Stimulated activated memory B cell treated with anti-CD40 and anti-IgM and Interleukin-4, amounts not matched to agents 10 μg/mL and 1 μg/mL and 100 μg/mL, for 72 hours (primary cell): ENCODE measurements around the gene SPRY1.

Source experiments
- ATAC-seq: fragments of 150-1000 bp; cut with Tn5 transposase; 2 replicates; pipeline ENCODE4 v1.10.0; 2021
- H3K27ac Mint-ChIP-seq: one replicate; pipeline ENCODE4 v1.8.0; 2022; ENCODE audit warnings: mild to moderate bottlenecking, mixed read lengths
- H3K27me3 Mint-ChIP-seq: one replicate; pipeline ENCODE4 v1.8.0; 2022; ENCODE audit warnings: mixed read lengths
- H3K36me3 Mint-ChIP-seq: one replicate; pipeline ENCODE4 v1.8.0; 2022; ENCODE audit warnings: mixed read lengths
- H3K4me1 Mint-ChIP-seq: one replicate; pipeline ENCODE4 v1.8.0; 2022; ENCODE audit warnings: mixed read lengths
- H3K4me3 Mint-ChIP-seq: one replicate; pipeline ENCODE4 v1.8.0; 2022; ENCODE audit warnings: mild to moderate bottlenecking, moderate library complexity, mixed read lengths
- H3K9me3 Mint-ChIP-seq: one replicate; pipeline ENCODE4 v1.8.0; 2022; ENCODE audit warnings: mixed read lengths

SPRY1 gene

GRCh38 chr4:123435246-123436113 lies 38.9 kb downstream of the SPRY1 start:
- Mint-ChIP-seq H3K27me3 (no peaks in the 10 kb centered on the region), H3K9me3 (no peaks in the 10 kb centered on the region), H3K4me1 (no peaks in the 10 kb centered on the region), H3K27ac (no peak overlapping the region), H3K36me3 (no peaks in the 10 kb centered on the region), H3K4me3 (no peak overlapping the region)
- ATAC-seq: no peak

GRCh38 chr4:123438031-123438430 lies 41.4 kb downstream of the SPRY1 start:
- Mint-ChIP-seq H3K36me3 (no peaks in the 10 kb centered on the region), H3K4me1 (peaks cover 2% of the 10 kb centered on the region), H3K9me3 (no peaks in the 10 kb centered on the region), H3K27me3 (no peaks in the 10 kb centered on the region), H3K4me3 (no peak overlapping the region), H3K27ac (no peak overlapping the region)
- ATAC-seq: no peak

- H3K36me3 Mint-ChIP-seq: no peaks in the 10 kb centered on the region
- H3K4me1 Mint-ChIP-seq: peaks cover 23% of the 10 kb centered on the region
- peak overlapping the region; percentile 44 for H3K4me3 Mint-ChIP-seq
- H3K9me3 Mint-ChIP-seq: peaks cover 3% of the 10 kb centered on the region
- H3K27ac Mint-ChIP-seq: peak overlapping the region; percentile 74
- peak; percentile 82 for ATAC-seq
- no peaks in the 10 kb centered on the region for H3K27me3 Mint-ChIP-seq
These were observed 47.0 kb downstream of the SPRY1 start for GRCh38 chr4:123443401-123444289.

- no peaks in the 10 kb centered on the region for H3K27me3 Mint-ChIP-seq
- peaks cover 27% of the 10 kb centered on the region for H3K4me1 Mint-ChIP-seq
- peak; percentile 89 for ATAC-seq
- peak overlapping the region; percentile 74 for H3K27ac Mint-ChIP-seq
- peak overlapping the region; percentile 44 for H3K4me3 Mint-ChIP-seq
- peaks cover 3% of the 10 kb centered on the region for H3K9me3 Mint-ChIP-seq
- no peaks in the 10 kb centered on the region for H3K36me3 Mint-ChIP-seq
These were observed 47.7 kb downstream of the SPRY1 start for GRCh38 chr4:123444290-123444731.

GRCh38 chr4:123446865-123447474 lies 50.4 kb downstream of the SPRY1 start:
- H3K27me3 Mint-ChIP-seq: no peaks in the 10 kb centered on the region
- peaks cover 38% of the 10 kb centered on the region for H3K4me1 Mint-ChIP-seq
- H3K4me3 Mint-ChIP-seq: no peak overlapping the region
- no peak for ATAC-seq
- H3K36me3 Mint-ChIP-seq: no peaks in the 10 kb centered on the region
- no peak overlapping the region for H3K27ac Mint-ChIP-seq
- peaks cover 3% of the 10 kb centered on the region for H3K9me3 Mint-ChIP-seq

GRCh38 chr4:123449362-123449761 lies 52.8 kb downstream of the SPRY1 start:
- Mint-ChIP-seq H3K36me3 (no peaks in the 10 kb centered on the region), H3K9me3 (peaks cover 3% of the 10 kb centered on the region), H3K27ac (peak overlapping the region; percentile 59), H3K4me1 (peaks cover 32% of the 10 kb centered on the region), H3K4me3 (peak overlapping the region; percentile 1), H3K27me3 (no peaks in the 10 kb centered on the region)
- ATAC-seq: peak; percentile 52

- Mint-ChIP-seq H3K27ac (peak overlapping the region; percentile 59), H3K4me3 (peak overlapping the region; percentile 36), H3K27me3 (no peaks in the 10 kb centered on the region), H3K9me3 (peaks cover 3% of the 10 kb centered on the region), H3K4me1 (peaks cover 29% of the 10 kb centered on the region), H3K36me3 (no peaks in the 10 kb centered on the region)
- ATAC-seq: peak; percentile 92
These were observed 53.2 kb downstream of the SPRY1 start for GRCh38 chr4:123449780-123450179.

GRCh38 chr4:123450393-123450792 lies 53.8 kb downstream of the SPRY1 start:
- Mint-ChIP-seq H3K9me3 (peaks cover 3% of the 10 kb centered on the region), H3K4me3 (no peak overlapping the region), H3K27me3 (no peaks in the 10 kb centered on the region), H3K36me3 (no peaks in the 10 kb centered on the region), H3K27ac (peak overlapping the region; percentile 59), H3K4me1 (peaks cover 33% of the 10 kb centered on the region)
- ATAC-seq: no peak

- Mint-ChIP-seq H3K4me1 (peaks cover 37% of the 10 kb centered on the region), H3K9me3 (no peaks in the 10 kb centered on the region), H3K36me3 (no peaks in the 10 kb centered on the region), H3K27me3 (no peaks in the 10 kb centered on the region), H3K27ac (no peak overlapping the region), H3K4me3 (no peak overlapping the region)
- no peak for ATAC-seq
These were observed 56.0 kb downstream of the SPRY1 start for GRCh38 chr4:123452616-123453015.

GRCh38 chr4:123453061-123453680 lies 56.6 kb downstream of the SPRY1 start:
- no peaks in the 10 kb centered on the region for H3K27me3 Mint-ChIP-seq
- H3K27ac Mint-ChIP-seq: no peak overlapping the region
- ATAC-seq: no peak
- peaks cover 37% of the 10 kb centered on the region for H3K4me1 Mint-ChIP-seq
- no peaks in the 10 kb centered on the region for H3K9me3 Mint-ChIP-seq
- no peak overlapping the region for H3K4me3 Mint-ChIP-seq
- no peaks in the 10 kb centered on the region for H3K36me3 Mint-ChIP-seq
